Activated CD4-positive, alpha-beta memory T cell treated with anti-CD3 and anti-CD28 coated beads for 36 hours (primary cell): ENCODE results near the gene TLE1. TPM values are rescaled to one million over a fixed set of nuclear protein-coding genes. Genes with fewer than 3 reads are reported as not detected.
"Not testable (repeated sequence)": the region's sequence is repeated elsewhere in the genome, so short reads cannot be mapped to it uniquely, and the experiment has no call there.

ENCODE experiments used
- CTCF ChIA-PET: fragments of 350-600 bp; sonication (Branson Sonifier 250); formaldehyde crosslinking; loops from one replicate; lab custom pipeline; 2021; ENCODE audit warnings: antibody characterized with exemption, inconsistent platforms; lab: Charles Lee
- POLR2A ChIA-PET: fragments of 350-600 bp; sonication (Branson Sonifier 250); formaldehyde crosslinking; loops from one replicate; lab custom pipeline; 2021; ENCODE audit warnings: antibody characterized with exemption; lab: Charles Lee
- DNase-seq: peaks from one replicate; pipeline ENCODE4 v3.0.0-alpha.2; 2020
- H3K27ac Mint-ChIP-seq: one replicate; pipeline ENCODE4 v1.8.0; 2021; ENCODE audit warnings: mixed read lengths
- H3K27me3 Mint-ChIP-seq: one replicate; pipeline ENCODE4 v1.8.0; 2021; ENCODE audit warnings: mixed read lengths
- H3K36me3 Mint-ChIP-seq: one replicate; pipeline ENCODE4 v1.8.0; 2021; ENCODE audit warnings: mixed read lengths
- H3K4me1 Mint-ChIP-seq: one replicate; pipeline ENCODE4 v1.8.0; 2021; ENCODE audit warnings: low read depth, mixed read lengths
- H3K4me3 Mint-ChIP-seq: one replicate; pipeline ENCODE4 v1.8.0; 2021; ENCODE audit warnings: mild to moderate bottlenecking, mixed read lengths
- H3K9me3 Mint-ChIP-seq: one replicate; pipeline ENCODE4 v1.8.0; 2021; ENCODE audit warnings: mixed read lengths
- intact Hi-C: fragments of 100-400 bp; cut with micrococcal nuclease; formaldehyde crosslinking; loops from one replicate; pipeline ENCODE4 v1.15.1; 2023
- total RNA-seq, 2 experiments: library from RNA; stranded (reverse); gene quantifications; one replicate each; pipeline ENCODE4 v1.2.3, GENCODE V29; 2021

The TLE1 gene
- total RNA-seq = under 1 TPM; 0.17 to 0.22 TPM

DNA sequence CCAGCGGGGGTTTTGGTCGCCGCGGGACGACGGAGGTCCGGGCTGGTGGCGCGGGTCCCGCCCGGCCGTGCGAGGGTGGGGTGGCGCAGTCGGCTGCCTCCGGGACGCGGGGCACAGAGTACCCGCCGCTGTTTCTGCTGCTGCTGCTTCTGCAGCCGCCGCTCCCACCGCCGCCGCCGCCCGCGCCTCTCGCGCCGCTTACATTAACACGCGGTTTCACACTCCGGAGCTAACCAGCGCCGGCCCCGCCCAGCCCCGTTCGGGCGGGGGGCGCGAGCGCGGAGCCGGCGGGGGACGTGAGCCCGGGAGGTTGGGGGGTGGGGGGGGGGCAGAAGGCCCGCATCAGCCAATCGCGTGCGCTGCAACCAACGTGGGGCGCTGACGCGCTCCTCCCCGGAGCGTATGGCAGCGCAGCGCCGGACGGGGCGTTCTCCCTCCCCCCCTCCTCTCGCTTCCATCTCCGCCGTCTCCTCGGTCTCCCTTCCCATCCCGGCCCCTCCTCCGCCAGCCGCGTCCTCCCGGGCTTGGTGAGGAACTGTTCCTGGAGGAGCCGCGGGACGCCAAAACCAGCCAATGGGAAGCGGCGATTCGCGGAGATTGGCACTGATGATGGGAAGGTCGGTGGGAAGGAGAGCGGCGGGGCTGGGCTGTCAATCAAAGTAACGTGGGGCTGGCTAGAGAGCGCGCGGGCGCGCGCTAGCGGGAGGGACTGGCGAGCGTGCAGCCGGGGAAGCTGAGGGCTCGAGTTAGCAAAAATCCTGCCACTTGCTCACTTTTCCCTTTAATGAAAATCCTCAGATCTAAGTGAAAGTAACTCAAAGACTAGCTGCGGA is at the start of gene TLE1:
Gene TLE1, minus strand, starts transcription at position 205 of the 833 bp plus-strand sequence. CDS start 1,307 bp downstream, outside the sequence.
- peak within 1 kb of the TSS; percentile 73 for H3K4me3 Mint-ChIP-seq
- H3K36me3 Mint-ChIP-seq = peaks cover 2% of the 10 kb centered on the region
- POLR2A ChIA-PET = no interaction called here
- H3K27me3 Mint-ChIP-seq = peaks cover 20% of the 10 kb centered on the region
- H3K9me3 Mint-ChIP-seq = no peaks in the 10 kb centered on the region
- intact Hi-C loops = loop anchor here (10.0 kb wide), 1 partner anchor 165 kb away; no protein-coding TSS in a partner anchor
- peaks cover 14% of the 10 kb centered on the region for H3K4me1 Mint-ChIP-seq
- DNase-seq = peak; percentile 77
- CTCF ChIA-PET = no interaction called here
- no peak within 1 kb of the TSS for H3K27ac Mint-ChIP-seq

GRCh38 chr9:81737871-81738507 is 48.6 kb upstream of the TLE1 start:
- Mint-ChIP-seq H3K9me3 (peaks cover 19% of the 10 kb centered on the region), H3K4me3 (no peak overlapping the region), H3K27ac (no peak overlapping the region), H3K36me3 (no peaks in the 10 kb centered on the region), H3K4me1 (no peaks in the 10 kb centered on the region), H3K27me3 (no peaks in the 10 kb centered on the region)
- DNase-seq = no peak
- ChIA-PET CTCF (no interaction called here), POLR2A (no interaction called here)
- intact Hi-C loops = no loop called here

GRCh38 chr9:81730498-81730897 is 41.2 kb upstream of the TLE1 start:
- intact Hi-C loops = not testable (repeated sequence)

GRCh38 chr9:81729135-81729534 is 39.8 kb upstream of the TLE1 start:
- Mint-ChIP-seq H3K4me1 (no peaks in the 10 kb centered on the region), H3K27me3 (no peaks in the 10 kb centered on the region)
- POLR2A ChIA-PET = no interaction called here

More at GRCh38 chr9:81730498-81730897, 41.2 kb upstream of the TLE1 start:
- H3K4me1 Mint-ChIP-seq, DNase-seq, H3K27me3 Mint-ChIP-seq, CTCF ChIA-PET, H3K36me3 Mint-ChIP-seq, POLR2A ChIA-PET, H3K4me3 Mint-ChIP-seq, H3K9me3 Mint-ChIP-seq, H3K27ac Mint-ChIP-seq: not testable (repeated sequence)

GRCh38 chr9:81724242-81724889 is 35.0 kb upstream of the TLE1 start:
- intact Hi-C loops = no loop called here
- Mint-ChIP-seq H3K4me1 (no peaks in the 10 kb centered on the region), H3K4me3 (no peak overlapping the region), H3K27me3 (no peaks in the 10 kb centered on the region), H3K36me3 (no peaks in the 10 kb centered on the region), H3K27ac (no peak overlapping the region), H3K9me3 (no peaks in the 10 kb centered on the region)
- ChIA-PET POLR2A (no interaction called here), CTCF (no interaction called here)
- DNase-seq = no peak

More at GRCh38 chr9:81729135-81729534, 39.8 kb upstream of the TLE1 start:
- H3K9me3 Mint-ChIP-seq = no peaks in the 10 kb centered on the region
- DNase-seq = no peak
- H3K4me3 Mint-ChIP-seq = no peak overlapping the region
- H3K27ac Mint-ChIP-seq = no peak overlapping the region
- CTCF ChIA-PET = no interaction called here
- intact Hi-C loops = no loop called here
- no peaks in the 10 kb centered on the region for H3K36me3 Mint-ChIP-seq

GRCh38 chr9:81722277-81722676 is 32.9 kb upstream of the TLE1 start:
- Mint-ChIP-seq H3K36me3 (no peaks in the 10 kb centered on the region), H3K4me3 (no peak overlapping the region), H3K4me1 (no peaks in the 10 kb centered on the region), H3K27me3 (no peaks in the 10 kb centered on the region), H3K9me3 (no peaks in the 10 kb centered on the region), H3K27ac (no peak overlapping the region)
- no peak for DNase-seq
- ChIA-PET POLR2A (no interaction called here), CTCF (no interaction called here)
- intact Hi-C loops = no loop called here

DNA sequence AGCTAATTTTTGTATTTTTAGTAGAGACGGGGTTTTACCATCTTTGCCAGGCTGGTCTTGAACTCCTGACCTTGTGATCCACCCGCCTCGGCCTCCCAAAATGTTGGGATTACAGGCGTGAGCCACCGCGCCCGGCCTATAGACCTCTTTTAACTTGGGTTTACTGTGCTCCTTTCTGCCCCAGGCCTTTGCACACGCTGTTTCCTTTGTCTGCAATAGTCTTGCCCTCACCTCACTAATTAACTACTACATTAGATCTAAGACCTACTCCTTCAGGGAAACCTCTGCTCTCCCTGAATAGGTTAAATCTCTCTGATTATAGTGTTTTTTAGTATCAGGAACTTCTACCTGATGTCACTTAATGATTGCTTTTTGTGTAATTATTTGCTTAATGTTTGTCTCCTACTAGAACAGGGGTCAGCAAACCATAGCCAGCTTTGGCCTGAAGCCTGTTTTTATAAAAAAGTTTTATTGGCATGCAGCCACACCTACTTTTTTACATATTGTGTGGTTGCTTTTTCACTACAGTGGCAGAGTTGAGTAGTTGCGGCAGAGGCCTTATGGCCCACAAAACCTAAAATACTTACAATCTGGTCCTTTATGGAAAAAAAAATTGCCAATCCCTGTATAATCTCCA is 31.2 kb upstream of the TLE1 start:
- intact Hi-C loops = no loop called here
- no peaks in the 10 kb centered on the region for H3K9me3 Mint-ChIP-seq
- no peaks in the 10 kb centered on the region for H3K4me1 Mint-ChIP-seq
- no peaks in the 10 kb centered on the region for H3K36me3 Mint-ChIP-seq
- no peaks in the 10 kb centered on the region for H3K27me3 Mint-ChIP-seq
- H3K27ac Mint-ChIP-seq = no peak overlapping the region
- no peak overlapping the region for H3K4me3 Mint-ChIP-seq
- POLR2A ChIA-PET = no interaction called here
- CTCF ChIA-PET = no interaction called here
- DNase-seq = no peak

DNA sequence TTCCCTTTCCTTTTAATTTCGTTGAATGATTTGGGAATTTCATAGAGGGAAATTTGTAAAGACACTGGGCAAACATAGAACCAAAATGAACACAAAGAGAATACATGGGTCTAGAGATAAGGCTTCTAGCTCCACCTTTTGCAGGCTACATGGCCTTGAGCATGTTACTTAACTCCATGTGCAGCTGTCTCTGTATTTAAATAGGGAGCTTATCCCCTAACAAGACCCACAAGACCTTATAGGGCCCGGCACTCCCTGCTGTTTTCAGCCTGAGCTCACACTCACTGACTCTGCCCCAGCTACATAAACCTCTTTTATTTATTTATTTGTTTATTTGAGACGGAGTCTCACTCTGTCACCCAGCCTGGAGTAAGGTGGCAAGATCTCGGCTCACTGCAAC is 30.6 kb upstream of the TLE1 start:
- H3K4me3 Mint-ChIP-seq = no peak overlapping the region
- no peak overlapping the region for H3K27ac Mint-ChIP-seq
- no peak for DNase-seq
- intact Hi-C loops = no loop called here
- H3K4me1 Mint-ChIP-seq = no peaks in the 10 kb centered on the region
- no peaks in the 10 kb centered on the region for H3K36me3 Mint-ChIP-seq
- ChIA-PET CTCF (interaction anchor here (0.7 kb wide), 1 partner anchor 13 kb away, joined by 3 read pairs; no protein-coding TSS in a partner anchor), POLR2A (no interaction called here)
- H3K27me3 Mint-ChIP-seq = no peaks in the 10 kb centered on the region
- no peaks in the 10 kb centered on the region for H3K9me3 Mint-ChIP-seq

- CTCF ChIA-PET = no interaction called here
- DNase-seq = no peak
- Mint-ChIP-seq H3K4me3 (no peak overlapping the region), H3K27me3 (no peaks in the 10 kb centered on the region), H3K9me3 (no peaks in the 10 kb centered on the region), H3K36me3 (no peaks in the 10 kb centered on the region), H3K4me1 (no peaks in the 10 kb centered on the region), H3K27ac (no peak overlapping the region)
- intact Hi-C loops = no loop called here
- POLR2A ChIA-PET = no interaction called here
Measured at GRCh38 chr9:81718244-81718643, 28.9 kb upstream of the TLE1 start.

- no peaks in the 10 kb centered on the region for H3K4me1 Mint-ChIP-seq
Measured at GRCh38 chr9:81717747-81718077, 28.4 kb upstream of the TLE1 start.

DNA sequence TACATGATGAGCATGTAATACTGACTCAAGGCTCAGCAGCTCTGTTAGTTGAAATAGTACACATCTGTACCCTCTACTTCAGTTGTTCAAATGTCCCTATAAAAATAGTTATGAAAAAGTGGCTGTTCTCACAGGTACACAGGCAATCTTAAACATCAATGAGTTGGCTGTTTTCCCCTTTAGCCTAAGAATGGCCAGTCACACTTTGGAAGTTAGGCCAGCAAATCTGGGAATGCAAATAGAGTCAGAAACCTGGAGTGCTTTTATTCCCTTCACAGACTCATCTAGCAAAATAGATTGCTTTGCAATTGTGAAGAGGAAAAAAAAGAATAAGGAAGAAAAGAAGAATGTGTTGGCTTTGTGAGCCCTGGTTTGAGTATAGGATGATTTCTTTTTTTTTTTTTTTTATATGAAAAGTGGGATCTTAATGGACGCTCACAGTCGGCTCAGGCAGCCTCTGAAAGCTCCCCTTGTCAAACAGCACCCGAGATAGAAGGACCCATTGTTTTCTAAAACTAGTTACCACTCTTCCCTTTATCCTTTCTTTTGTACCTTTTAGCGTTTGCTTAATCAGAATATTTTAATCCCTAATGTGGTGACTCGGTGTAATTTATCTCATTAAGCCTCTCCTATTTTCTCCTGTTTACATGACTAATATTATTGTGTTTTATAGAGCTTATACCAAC is 27.9 kb upstream of the TLE1 start:
- H3K27me3 Mint-ChIP-seq = no peaks in the 10 kb centered on the region
- intact Hi-C loops = no loop called here
- H3K27ac Mint-ChIP-seq = no peak overlapping the region
- H3K9me3 Mint-ChIP-seq = no peaks in the 10 kb centered on the region
- no peaks in the 10 kb centered on the region for H3K36me3 Mint-ChIP-seq
- no peak overlapping the region for H3K4me3 Mint-ChIP-seq
- no peak for DNase-seq
- no peaks in the 10 kb centered on the region for H3K4me1 Mint-ChIP-seq
- CTCF ChIA-PET = no interaction called here
- POLR2A ChIA-PET = no interaction called here

More at GRCh38 chr9:81717747-81718077, 28.4 kb upstream of the TLE1 start:
- POLR2A ChIA-PET = no interaction called here
- Mint-ChIP-seq H3K9me3 (no peaks in the 10 kb centered on the region), H3K4me3 (no peak overlapping the region), H3K27me3 (no peaks in the 10 kb centered on the region), H3K27ac (no peak overlapping the region), H3K36me3 (no peaks in the 10 kb centered on the region)
- no peak for DNase-seq
- CTCF ChIA-PET = no interaction called here
- intact Hi-C loops = no loop called here

DNA sequence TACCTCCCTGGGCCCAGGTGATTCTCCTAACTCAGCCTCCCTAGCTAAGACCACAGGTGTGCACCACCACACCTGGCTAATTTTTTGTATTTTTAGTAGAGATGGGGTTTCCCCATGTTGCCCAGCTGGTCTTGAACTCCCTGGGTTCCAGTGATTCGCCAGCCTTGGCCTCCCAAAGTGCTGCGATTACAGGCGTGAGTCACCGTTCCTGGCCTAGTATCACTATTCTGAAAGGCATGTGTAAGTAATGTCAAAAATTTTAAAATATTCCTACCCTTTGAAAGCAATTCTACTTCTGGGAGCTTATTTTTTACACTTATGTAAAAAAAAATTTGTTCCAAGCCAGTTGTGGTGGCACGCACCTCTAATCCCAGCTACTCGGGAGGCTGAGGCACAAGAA is 27.1 kb upstream of the TLE1 start:
- CTCF ChIA-PET = no interaction called here
- POLR2A ChIA-PET = no interaction called here
- no peak overlapping the region for H3K4me3 Mint-ChIP-seq

More for the DNA sequence above, 27.1 kb upstream of the TLE1 start:
- Mint-ChIP-seq H3K27me3 (no peaks in the 10 kb centered on the region), H3K27ac (no peak overlapping the region), H3K36me3 (no peaks in the 10 kb centered on the region), H3K4me1 (no peaks in the 10 kb centered on the region), H3K9me3 (no peaks in the 10 kb centered on the region)
- intact Hi-C loops = no loop called here
- DNase-seq = no peak
